ENCODE data around the gene OR2M5. TPM values are rescaled to one million over a fixed set of nuclear protein-coding genes. Genes with fewer than 3 reads are reported as not detected.

The OR2M5 gene
- total RNA-seq = not detected in 2 replicates

GRCh38 chr1:248144513-248145198 is at the start of gene OR2M5:
Gene OR2M5, plus strand, starts transcription at chr1:248145148. Its CDS starts 0 bp downstream, at chr1:248145148.

GRCh38 chr1:248174521-248174920 is 29.6 kb downstream of the OR2M5 start, which contains the start of gene OR2M2:
Gene OR2M2, plus strand, starts transcription at chr1:248174821. Its CDS starts 5,165 bp downstream, at chr1:248179986.

Other genes starting within 250 kb of the OR2M5 start
- gene OR2W3, start 249.6 kb upstream of the OR2M5 start, total RNA-seq = 0.86 TPM in 1 of 2 replicates, not detected in the other
- gene OR2T8, start 224.9 kb upstream of the OR2M5 start, total RNA-seq = not detected in 2 replicates
- not detected in 2 replicates for gene OR2AJ1, start 220.3 kb upstream of the OR2M5 start, total RNA-seq
- gene OR2L8, start 196.3 kb upstream of the OR2M5 start, total RNA-seq = not detected in 2 replicates
- not detected in 2 replicates for gene OR2AK2, start 179.9 kb upstream of the OR2M5 start, total RNA-seq
- not detected in 2 replicates for gene OR2L5, start 131.5 kb upstream of the OR2M5 start, total RNA-seq
- not detected in 2 replicates for gene OR2L2, start 115.1 kb upstream of the OR2M5 start, total RNA-seq
- not detected in 2 replicates for gene OR2L3, start 98.3 kb upstream of the OR2M5 start, total RNA-seq
- gene OR2L13, start 50.0 kb upstream of the OR2M5 start, total RNA-seq = 0.08 and 0.23 TPM in 2 replicates
- gene OR2M2, start 29.7 kb downstream of the OR2M5 start, total RNA-seq = not detected in 2 replicates
- gene OR2M3, start 52.1 kb downstream of the OR2M5 start, total RNA-seq = not detected in 2 replicates
- gene OR2M4, start 86.3 kb downstream of the OR2M5 start, total RNA-seq = not detected in 2 replicates
- not detected in 2 replicates for gene OR2T33, start 132.8 kb downstream of the OR2M5 start, total RNA-seq
- not detected in 2 replicates for gene OR2T12, start 158.3 kb downstream of the OR2M5 start, total RNA-seq
- not detected in 2 replicates for gene OR2M7, start 179.4 kb downstream of the OR2M5 start, total RNA-seq
- gene OR14C36, start 203.6 kb downstream of the OR2M5 start, total RNA-seq = not detected in 2 replicates
- not detected in 2 replicates for gene OR2T4, start 216.5 kb downstream of the OR2M5 start, total RNA-seq
- gene OR2T6, start 230.6 kb downstream of the OR2M5 start, total RNA-seq = not detected in 2 replicates

Data from hair follicular keratinocyte (primary cell).